ENCODE measurements around the gene CNGB1. TPM values are rescaled to one million over a fixed set of nuclear protein-coding genes. Genes with fewer than 3 reads are reported as not detected.

The CNGB1 gene
- total RNA-seq, 2 experiments from 2014 or later, result not detected

DNA sequence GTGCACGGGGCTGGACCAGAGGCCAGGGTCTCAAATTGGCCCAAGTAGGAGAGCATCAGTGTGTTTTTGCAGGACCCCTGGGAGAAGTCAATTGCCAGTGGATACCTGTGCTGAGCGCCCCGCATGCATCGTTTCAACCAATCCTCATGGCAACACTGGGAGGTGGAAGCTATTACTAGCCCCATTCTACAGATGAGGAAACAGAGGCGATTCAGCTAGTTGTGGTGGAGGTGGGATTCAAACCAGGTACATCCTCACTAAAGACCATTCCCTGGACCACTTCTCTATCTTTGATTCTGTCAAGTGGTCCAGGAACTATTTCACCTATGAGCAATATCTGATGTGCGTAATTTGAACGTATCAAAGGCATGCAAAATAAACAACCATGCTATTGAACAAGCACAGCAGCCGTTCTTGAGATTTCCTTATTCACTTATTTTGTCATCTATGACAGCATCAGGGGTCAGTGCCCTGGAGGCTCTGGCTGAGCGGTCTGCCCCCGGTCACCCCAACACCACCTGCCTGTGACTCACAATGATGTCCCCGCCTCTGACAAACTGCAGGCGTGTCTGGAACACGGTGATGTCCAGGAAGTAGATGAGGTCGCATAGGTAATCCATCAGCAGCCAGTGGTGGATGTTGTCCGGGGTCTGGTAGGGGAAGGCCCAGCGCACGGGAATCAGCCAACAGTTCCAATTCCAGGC is 54.0 kb downstream of the CNGB1 start:
- ChIA-PET POLR2A (no interaction called here), CTCF (interaction anchor here (1.8 kb wide), 1 partner anchor 10 kb away, joined by 7 read pairs; no protein-coding TSS in a partner anchor)
- ATAC-seq (no peak), DNase-seq (no peak)
- Mint-ChIP-seq H3K9me3 (no peaks in the 10 kb centered on the region), H3K27ac (no peak overlapping the region), H3K27me3 (no peaks in the 10 kb centered on the region), H3K4me3 (no peak overlapping the region), H3K36me3 (ENCODE audit: low read depth) (no peaks in the 10 kb centered on the region), H3K4me1 (ENCODE audit: low read depth) (no peaks in the 10 kb centered on the region)
- intact Hi-C loops (cut with micrococcal nuclease), result no loop called here
- no peak for TF ChIP-seq CTCF (IDR thresholded peaks at IDR 0.05)

GRCh38 chr16:57915811-57916488 is 55.0 kb downstream of the CNGB1 start:
- H3K27me3 Mint-ChIP-seq, result peaks cover 1% of the 10 kb centered on the region
- H3K27ac Mint-ChIP-seq, result no peak overlapping the region
- no peaks in the 10 kb centered on the region for H3K9me3 Mint-ChIP-seq
- DNase-seq (no peak), ATAC-seq (no peak)
- POLR2A ChIA-PET, result no interaction called here
- intact Hi-C loops (cut with micrococcal nuclease), result no loop called here
- no peaks in the 10 kb centered on the region for H3K36me3 Mint-ChIP-seq (ENCODE audit: low read depth)
- CTCF ChIA-PET, result interaction anchor here (0.6 to 1.8 kb wide), 2 partner anchors 9 to 330 kb away, joined by 3 to 7 read pairs; no protein-coding TSS in a partner anchor
- H3K4me3 Mint-ChIP-seq, result no peak overlapping the region
- no peak for TF ChIP-seq CTCF (IDR thresholded peaks at IDR 0.05)
- H3K4me1 Mint-ChIP-seq (ENCODE audit: low read depth), result no peaks in the 10 kb centered on the region

GRCh38 chr16:57915267-57915666 is 55.7 kb downstream of the CNGB1 start:
- H3K4me1 Mint-ChIP-seq (ENCODE audit: low read depth), result no peaks in the 10 kb centered on the region
- POLR2A ChIA-PET, result no interaction called here
- intact Hi-C loops (cut with micrococcal nuclease), result no loop called here
- TF ChIP-seq CTCF (IDR thresholded peaks at IDR 0.05), result no peak
- DNase-seq (no peak), ATAC-seq (no peak)
- H3K36me3 Mint-ChIP-seq (ENCODE audit: low read depth), result no peaks in the 10 kb centered on the region
- no peak overlapping the region for H3K27ac Mint-ChIP-seq
- H3K27me3 Mint-ChIP-seq, result peaks cover 1% of the 10 kb centered on the region
- no peaks in the 10 kb centered on the region for H3K9me3 Mint-ChIP-seq
- H3K4me3 Mint-ChIP-seq, result no peak overlapping the region
- CTCF ChIA-PET, result interaction anchor here (1.8 kb wide), 1 partner anchor 8 kb away, joined by 7 read pairs; no protein-coding TSS in a partner anchor

- Mint-ChIP-seq H3K27ac (no peak overlapping the region), H3K36me3 (ENCODE audit: low read depth) (no peaks in the 10 kb centered on the region), H3K9me3 (no peaks in the 10 kb centered on the region), H3K4me1 (ENCODE audit: low read depth) (no peaks in the 10 kb centered on the region), H3K4me3 (no peak overlapping the region), H3K27me3 (peaks cover 1% of the 10 kb centered on the region)
- DNase-seq, result no peak
- intact Hi-C loops (cut with micrococcal nuclease), result no loop called here
- no peak for TF ChIP-seq CTCF (IDR thresholded peaks at IDR 0.05)
- ATAC-seq, result no peak
- CTCF ChIA-PET, result no interaction called here
- POLR2A ChIA-PET, result no interaction called here
Observed at GRCh38 chr16:57914244-57915173, 56.4 kb downstream of the CNGB1 start.
